SK-N-SH (cell line): ENCODE results near the gene FGD6.
"Not testable (repeated sequence)": the region's sequence is repeated elsewhere in the genome, so short reads cannot be mapped to it uniquely, and the experiment has no call there.

Experiments used
- CHD2 ChIP-seq: fragments of 150-350 bp; IDR thresholded peaks from 2 replicates; pipeline ENCODE4 v1.6.1; 2018; ENCODE audit warnings: low read length; ENCODE audit not compliant: partially characterized antibody
- CTCF ChIP-seq: fragments of 200-600 bp; sonication (generic); IDR thresholded peaks from 2 replicates; pipeline ENCODE4 v1.6.1; 2017; ENCODE audit warnings: antibody characterized with exemption, mild to moderate bottlenecking, moderate library complexity
- GABPA ChIP-seq: IDR thresholded peaks from 2 replicates; pipeline ENCODE4 v1.4.0; 2012; ENCODE audit warnings: low read depth, mild to moderate bottlenecking
- NRF1 ChIP-seq: IDR thresholded peaks from 2 replicates; pipeline ENCODE4 v1.6.1; 2012; ENCODE audit warnings: low read depth, mild to moderate bottlenecking, low read length
- POLR2AphosphoS5 ChIP-seq: IDR thresholded peaks from 2 replicates; pipeline ENCODE4 v1.6.1; 2012; ENCODE audit warnings: low read depth, low read length
- SIN3A ChIP-seq: IDR thresholded peaks from 2 replicates; pipeline ENCODE4 v1.6.1; 2012; ENCODE audit warnings: low read depth, mild to moderate bottlenecking, low read length, moderate library complexity, borderline replicate concordance
- TCF12 ChIP-seq: IDR thresholded peaks from 2 replicates; pipeline ENCODE4 v1.4.0; 2012
- TEAD4 ChIP-seq: IDR thresholded peaks from 2 replicates; pipeline ENCODE4 v1.4.0; 2012; ENCODE audit warnings: mild to moderate bottlenecking, borderline replicate concordance; ENCODE audit not compliant: insufficient read depth
- YY1 ChIP-seq: IDR thresholded peaks from 2 replicates; pipeline ENCODE4 v1.4.0; 2012; ENCODE audit warnings: low read depth, mild to moderate bottlenecking
- TF ChIP-seq, protein P1 (sequence below): IDR thresholded peaks from 2 replicates; pipeline ENCODE4 v1.6.1; 2012; ENCODE audit warnings: mild to moderate bottlenecking, low read depth, low read length, moderate library complexity
- TF ChIP-seq, protein P2 (sequence below): IDR thresholded peaks from 2 replicates; pipeline ENCODE4 v1.4.0; 2012; ENCODE audit warnings: low read depth, borderline replicate concordance
- TF ChIP-seq, protein P3 (sequence below): fragments of 150-350 bp; IDR thresholded peaks from 2 replicates; pipeline ENCODE4 v1.6.1; 2017; ENCODE audit warnings: antibody characterized with exemption, low read length, low read depth, borderline replicate concordance
- TF ChIP-seq, protein P4 (sequence below): IDR thresholded peaks from 2 replicates; pipeline ENCODE4 v1.4.0; 2012; ENCODE audit warnings: low read depth

GRCh38 chr12:95234187-95234586, 16.9 kb upstream of the FGD6 start:
- TF ChIP-seq GABPA, CTCF, TEAD4, POLR2AphosphoS5, SIN3A, CHD2, NRF1, YY1, TCF12: not testable (repeated sequence)
- TF ChIP-seq, protein P1, sequence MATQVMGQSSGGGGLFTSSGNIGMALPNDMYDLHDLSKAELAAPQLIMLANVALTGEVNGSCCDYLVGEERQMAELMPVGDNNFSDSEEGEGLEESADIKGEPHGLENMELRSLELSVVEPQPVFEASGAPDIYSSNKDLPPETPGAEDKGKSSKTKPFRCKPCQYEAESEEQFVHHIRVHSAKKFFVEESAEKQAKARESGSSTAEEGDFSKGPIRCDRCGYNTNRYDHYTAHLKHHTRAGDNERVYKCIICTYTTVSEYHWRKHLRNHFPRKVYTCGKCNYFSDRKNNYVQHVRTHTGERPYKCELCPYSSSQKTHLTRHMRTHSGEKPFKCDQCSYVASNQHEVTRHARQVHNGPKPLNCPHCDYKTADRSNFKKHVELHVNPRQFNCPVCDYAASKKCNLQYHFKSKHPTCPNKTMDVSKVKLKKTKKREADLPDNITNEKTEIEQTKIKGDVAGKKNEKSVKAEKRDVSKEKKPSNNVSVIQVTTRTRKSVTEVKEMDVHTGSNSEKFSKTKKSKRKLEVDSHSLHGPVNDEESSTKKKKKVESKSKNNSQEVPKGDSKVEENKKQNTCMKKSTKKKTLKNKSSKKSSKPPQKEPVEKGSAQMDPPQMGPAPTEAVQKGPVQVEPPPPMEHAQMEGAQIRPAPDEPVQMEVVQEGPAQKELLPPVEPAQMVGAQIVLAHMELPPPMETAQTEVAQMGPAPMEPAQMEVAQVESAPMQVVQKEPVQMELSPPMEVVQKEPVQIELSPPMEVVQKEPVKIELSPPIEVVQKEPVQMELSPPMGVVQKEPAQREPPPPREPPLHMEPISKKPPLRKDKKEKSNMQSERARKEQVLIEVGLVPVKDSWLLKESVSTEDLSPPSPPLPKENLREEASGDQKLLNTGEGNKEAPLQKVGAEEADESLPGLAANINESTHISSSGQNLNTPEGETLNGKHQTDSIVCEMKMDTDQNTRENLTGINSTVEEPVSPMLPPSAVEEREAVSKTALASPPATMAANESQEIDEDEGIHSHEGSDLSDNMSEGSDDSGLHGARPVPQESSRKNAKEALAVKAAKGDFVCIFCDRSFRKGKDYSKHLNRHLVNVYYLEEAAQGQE = not testable (repeated sequence)
- TF ChIP-seq, protein P2, sequence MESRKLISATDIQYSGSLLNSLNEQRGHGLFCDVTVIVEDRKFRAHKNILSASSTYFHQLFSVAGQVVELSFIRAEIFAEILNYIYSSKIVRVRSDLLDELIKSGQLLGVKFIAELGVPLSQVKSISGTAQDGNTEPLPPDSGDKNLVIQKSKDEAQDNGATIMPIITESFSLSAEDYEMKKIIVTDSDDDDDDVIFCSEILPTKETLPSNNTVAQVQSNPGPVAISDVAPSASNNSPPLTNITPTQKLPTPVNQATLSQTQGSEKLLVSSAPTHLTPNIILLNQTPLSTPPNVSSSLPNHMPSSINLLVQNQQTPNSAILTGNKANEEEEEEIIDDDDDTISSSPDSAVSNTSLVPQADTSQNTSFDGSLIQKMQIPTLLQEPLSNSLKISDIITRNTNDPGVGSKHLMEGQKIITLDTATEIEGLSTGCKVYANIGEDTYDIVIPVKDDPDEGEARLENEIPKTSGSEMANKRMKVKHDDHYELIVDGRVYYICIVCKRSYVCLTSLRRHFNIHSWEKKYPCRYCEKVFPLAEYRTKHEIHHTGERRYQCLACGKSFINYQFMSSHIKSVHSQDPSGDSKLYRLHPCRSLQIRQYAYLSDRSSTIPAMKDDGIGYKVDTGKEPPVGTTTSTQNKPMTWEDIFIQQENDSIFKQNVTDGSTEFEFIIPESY = not testable (repeated sequence)
- TF ChIP-seq, protein P3, sequence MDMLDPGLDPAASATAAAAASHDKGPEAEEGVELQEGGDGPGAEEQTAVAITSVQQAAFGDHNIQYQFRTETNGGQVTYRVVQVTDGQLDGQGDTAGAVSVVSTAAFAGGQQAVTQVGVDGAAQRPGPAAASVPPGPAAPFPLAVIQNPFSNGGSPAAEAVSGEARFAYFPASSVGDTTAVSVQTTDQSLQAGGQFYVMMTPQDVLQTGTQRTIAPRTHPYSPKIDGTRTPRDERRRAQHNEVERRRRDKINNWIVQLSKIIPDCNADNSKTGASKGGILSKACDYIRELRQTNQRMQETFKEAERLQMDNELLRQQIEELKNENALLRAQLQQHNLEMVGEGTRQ = not testable (repeated sequence)
- TF ChIP-seq, protein P4, sequence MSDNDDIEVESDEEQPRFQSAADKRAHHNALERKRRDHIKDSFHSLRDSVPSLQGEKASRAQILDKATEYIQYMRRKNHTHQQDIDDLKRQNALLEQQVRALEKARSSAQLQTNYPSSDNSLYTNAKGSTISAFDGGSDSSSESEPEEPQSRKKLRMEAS = not testable (repeated sequence)
